ENCODE data around the gene KCNMA1. TPM values are rescaled to one million over a fixed set of nuclear protein-coding genes. Genes with fewer than 3 reads are reported as not detected.
A peak's percentile ranks its signal among the peaks of the same experiment; 100 is the strongest.

Gene KCNMA1
- total RNA-seq, 1 donor from 2014 or later = 94.3 TPM

DNA sequence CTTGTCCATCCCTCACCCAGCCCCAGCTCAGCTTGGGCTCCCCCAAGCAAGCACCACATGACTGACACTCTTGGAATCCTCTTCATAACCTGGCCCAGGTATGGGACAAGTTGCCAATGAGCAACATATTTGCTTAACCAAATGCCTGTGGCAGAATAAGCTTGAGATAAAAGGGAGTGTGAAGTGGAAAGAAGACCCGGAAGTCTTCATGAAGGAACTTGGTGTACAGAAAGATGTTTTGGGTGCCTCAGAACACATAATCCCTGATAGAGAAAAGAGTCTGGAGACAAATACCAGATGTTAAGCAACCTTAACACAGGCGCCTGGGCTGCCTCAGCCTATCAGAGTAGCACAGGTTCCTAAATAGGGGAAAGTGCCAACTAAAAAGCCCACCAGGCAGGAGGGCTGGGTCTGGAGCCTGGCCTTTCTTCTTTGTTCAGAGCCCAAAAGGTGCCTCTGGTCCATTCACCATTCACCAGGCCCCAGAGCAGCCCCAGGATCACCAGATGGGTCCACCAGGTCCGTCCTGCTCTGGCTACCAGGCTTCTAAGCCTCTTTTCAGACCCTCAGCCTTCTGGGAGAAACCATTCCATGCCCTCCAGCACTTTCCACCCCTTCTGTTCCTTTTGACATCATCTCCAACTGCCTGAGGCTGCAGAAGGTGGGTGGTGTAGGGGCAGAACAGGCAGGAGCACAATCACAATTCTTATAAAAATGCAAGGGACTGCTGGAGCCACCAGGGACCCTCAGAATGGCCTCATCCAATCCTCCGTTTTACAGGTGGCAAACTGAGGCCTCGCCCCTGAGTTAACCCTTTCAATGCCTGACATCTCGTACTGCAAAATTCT is 22.6 kb downstream of the KCNMA1 start:
- peaks cover 39% of the 10 kb centered on the region for H3K4me1 ChIP-seq
- intact Hi-C loops (cut with DNase I) = no loop called here
- no peak for DNase-seq (ENCODE audit: extremely low spot score in 2 of 2)

DNA sequence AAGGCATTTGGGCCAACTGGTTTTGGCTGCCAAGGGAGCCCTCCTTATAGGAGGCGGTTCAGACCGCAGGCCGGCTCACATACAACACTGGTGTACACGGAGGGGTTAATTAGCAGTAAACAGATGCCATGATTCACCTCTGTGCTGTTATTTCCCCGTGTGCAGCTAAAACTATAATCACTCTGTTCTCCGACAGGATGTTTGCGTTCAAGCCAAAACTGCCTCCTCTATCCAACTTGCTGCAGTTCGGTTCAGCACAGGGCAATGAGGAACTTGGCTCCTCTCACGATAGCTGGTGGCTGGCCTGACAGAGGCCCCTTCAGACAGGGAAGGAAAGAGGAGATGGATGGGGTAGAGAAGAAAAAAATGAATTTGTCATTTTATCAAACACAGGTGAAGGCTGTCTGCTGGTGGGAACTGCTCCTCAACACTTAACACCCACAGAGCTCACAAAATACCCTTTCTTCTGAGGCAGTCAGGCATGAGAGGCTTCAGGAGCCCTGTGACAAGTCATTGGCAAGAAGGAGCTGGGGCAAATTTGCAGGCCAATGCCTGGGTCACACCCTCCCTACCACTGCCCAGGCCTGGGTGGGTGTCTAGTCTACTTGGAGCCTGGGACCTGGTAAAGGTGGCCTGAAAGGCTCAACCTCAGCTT is 24.0 kb downstream of the KCNMA1 start:
- peaks cover 43% of the 10 kb centered on the region for H3K4me1 ChIP-seq
- TF ChIP-seq, protein P1, sequence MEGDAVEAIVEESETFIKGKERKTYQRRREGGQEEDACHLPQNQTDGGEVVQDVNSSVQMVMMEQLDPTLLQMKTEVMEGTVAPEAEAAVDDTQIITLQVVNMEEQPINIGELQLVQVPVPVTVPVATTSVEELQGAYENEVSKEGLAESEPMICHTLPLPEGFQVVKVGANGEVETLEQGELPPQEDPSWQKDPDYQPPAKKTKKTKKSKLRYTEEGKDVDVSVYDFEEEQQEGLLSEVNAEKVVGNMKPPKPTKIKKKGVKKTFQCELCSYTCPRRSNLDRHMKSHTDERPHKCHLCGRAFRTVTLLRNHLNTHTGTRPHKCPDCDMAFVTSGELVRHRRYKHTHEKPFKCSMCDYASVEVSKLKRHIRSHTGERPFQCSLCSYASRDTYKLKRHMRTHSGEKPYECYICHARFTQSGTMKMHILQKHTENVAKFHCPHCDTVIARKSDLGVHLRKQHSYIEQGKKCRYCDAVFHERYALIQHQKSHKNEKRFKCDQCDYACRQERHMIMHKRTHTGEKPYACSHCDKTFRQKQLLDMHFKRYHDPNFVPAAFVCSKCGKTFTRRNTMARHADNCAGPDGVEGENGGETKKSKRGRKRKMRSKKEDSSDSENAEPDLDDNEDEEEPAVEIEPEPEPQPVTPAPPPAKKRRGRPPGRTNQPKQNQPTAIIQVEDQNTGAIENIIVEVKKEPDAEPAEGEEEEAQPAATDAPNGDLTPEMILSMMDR (IDR thresholded peaks at IDR 0.05) = no peak
- TF ChIP-seq POLR2A (IDR thresholded peaks at IDR 0.05) = no peak
- TF ChIP-seq POLR2AphosphoS5 (IDR thresholded peaks at IDR 0.05; ENCODE audit: insufficient read depth in 1 of 2, low read depth in 1 of 2) = no peak
- H3K27me3 ChIP-seq = no peaks in the 10 kb centered on the region
- no peaks in the 10 kb centered on the region for H3K9me3 ChIP-seq
- H3K4me3 ChIP-seq = no peak overlapping the region
- no peak for DNase-seq (ENCODE audit: extremely low spot score in 2 of 2)
- intact Hi-C loops (cut with DNase I) = no loop called here
- no peaks in the 10 kb centered on the region for H3K36me3 ChIP-seq
- H3K27ac ChIP-seq = no peak overlapping the region

More for the DNA sequence above, 22.6 kb downstream of the KCNMA1 start:
- TF ChIP-seq POLR2A (IDR thresholded peaks at IDR 0.05) (no peak), POLR2AphosphoS5 (IDR thresholded peaks at IDR 0.05; ENCODE audit: insufficient read depth in 1 of 2, low read depth in 1 of 2) (peak in 1 of 2 donors; percentile 79)
- Histone ChIP-seq H3K36me3 (no peaks in the 10 kb centered on the region), H3K27ac (peak overlapping the region; percentile 50), H3K9me3 (no peaks in the 10 kb centered on the region), H3K4me3 (no peak overlapping the region), H3K27me3 (no peaks in the 10 kb centered on the region)

DNA sequence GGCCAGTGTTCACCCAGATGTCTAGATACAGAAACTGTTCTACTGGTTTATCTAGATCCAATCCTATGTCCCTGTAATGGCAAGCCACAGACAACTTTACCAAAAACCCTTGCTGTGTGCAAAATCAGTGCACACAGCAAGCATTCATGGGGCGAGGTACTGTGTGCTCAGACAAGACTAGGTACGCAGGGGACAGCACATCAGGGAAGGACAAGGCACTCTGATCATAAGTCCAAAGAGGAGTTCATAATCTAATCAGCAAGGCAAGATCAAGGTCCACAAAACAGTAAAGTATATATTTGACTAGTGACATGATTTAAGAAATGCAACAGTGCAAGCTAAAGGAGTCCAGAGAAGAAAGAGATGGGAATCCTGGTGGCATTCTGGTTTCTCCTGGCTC is 25.9 kb downstream of the KCNMA1 start:
- Histone ChIP-seq H3K4me1 (peaks cover 43% of the 10 kb centered on the region), H3K9me3 (no peaks in the 10 kb centered on the region), H3K27me3 (no peaks in the 10 kb centered on the region), H3K27ac (no peak overlapping the region), H3K4me3 (no peak overlapping the region), H3K36me3 (no peaks in the 10 kb centered on the region)
- no peak for TF ChIP-seq POLR2AphosphoS5 (IDR thresholded peaks at IDR 0.05; ENCODE audit: insufficient read depth in 1 of 2, low read depth in 1 of 2)
- TF ChIP-seq POLR2A (IDR thresholded peaks at IDR 0.05) = no peak
- TF ChIP-seq, protein P1 (IDR thresholded peaks at IDR 0.05) = no peak
- intact Hi-C loops (cut with DNase I) = no loop called here
- DNase-seq (ENCODE audit: extremely low spot score in 2 of 2) = no peak

DNA sequence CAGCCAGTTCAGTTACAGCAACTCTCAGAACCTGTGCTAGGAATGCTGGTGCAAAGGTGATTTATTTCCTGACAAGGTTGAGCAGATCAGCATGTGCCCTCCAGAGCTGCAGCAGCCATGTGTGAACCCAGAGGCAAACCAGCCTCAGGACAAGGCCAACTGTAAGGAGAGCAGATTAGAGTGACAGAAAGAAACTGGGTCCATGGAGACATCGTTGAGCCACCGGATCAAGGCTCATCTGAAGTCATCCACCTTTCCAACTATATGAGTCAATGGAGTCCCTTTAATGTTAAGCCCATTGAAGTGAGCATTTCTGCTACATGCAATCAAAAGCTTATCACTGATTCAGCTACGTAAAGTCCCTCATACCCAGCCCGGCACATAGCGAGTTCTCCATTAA is 26.4 kb downstream of the KCNMA1 start:
- no peak overlapping the region for H3K4me3 ChIP-seq
- no peaks in the 10 kb centered on the region for H3K9me3 ChIP-seq
- DNase-seq (ENCODE audit: extremely low spot score in 2 of 2) = no peak
- no peaks in the 10 kb centered on the region for H3K27me3 ChIP-seq
- TF ChIP-seq, protein P1 (IDR thresholded peaks at IDR 0.05) = no peak
- TF ChIP-seq POLR2A (IDR thresholded peaks at IDR 0.05) = no peak
- TF ChIP-seq POLR2AphosphoS5 (IDR thresholded peaks at IDR 0.05; ENCODE audit: insufficient read depth in 1 of 2, low read depth in 1 of 2) = no peak
- peaks cover 42% of the 10 kb centered on the region for H3K4me1 ChIP-seq
- intact Hi-C loops (cut with DNase I) = no loop called here
- H3K36me3 ChIP-seq = no peaks in the 10 kb centered on the region
- H3K27ac ChIP-seq = no peak overlapping the region

DNA sequence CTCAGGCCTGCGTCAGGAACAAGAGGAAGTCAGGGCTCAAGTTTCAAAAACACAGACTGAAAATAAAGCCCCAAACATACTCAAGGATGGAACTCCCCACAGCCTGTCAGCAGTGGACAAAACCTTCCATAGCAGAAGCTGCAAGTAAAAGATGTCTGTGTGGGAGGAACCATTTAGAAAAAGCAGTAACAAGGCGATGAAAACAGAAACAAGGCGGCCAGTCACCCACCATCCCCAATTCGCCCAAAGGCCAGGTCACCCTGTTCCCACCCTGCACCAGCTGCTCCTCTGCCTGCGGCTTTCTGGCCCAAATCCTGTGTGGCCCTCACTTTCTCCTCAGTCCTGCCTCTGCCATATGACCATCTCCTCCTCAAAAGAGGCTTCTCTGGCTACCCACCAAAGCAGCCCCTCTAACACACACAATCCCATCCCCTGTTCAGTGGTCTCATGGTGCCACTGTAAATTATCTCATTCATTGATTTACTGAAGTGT is 27.8 kb downstream of the KCNMA1 start:
- H3K27me3 ChIP-seq = no peaks in the 10 kb centered on the region
- H3K4me3 ChIP-seq = no peak overlapping the region
- peaks cover 33% of the 10 kb centered on the region for H3K4me1 ChIP-seq
- no peak overlapping the region for H3K27ac ChIP-seq
- no peaks in the 10 kb centered on the region for H3K36me3 ChIP-seq
- no peaks in the 10 kb centered on the region for H3K9me3 ChIP-seq
- intact Hi-C loops (cut with DNase I) = no loop called here
- DNase-seq (ENCODE audit: extremely low spot score in 2 of 2) = no peak
- TF ChIP-seq POLR2AphosphoS5 (IDR thresholded peaks at IDR 0.05; ENCODE audit: insufficient read depth in 1 of 2, low read depth in 1 of 2) (no peak), POLR2A (IDR thresholded peaks at IDR 0.05) (no peak)
- TF ChIP-seq, protein P1 (IDR thresholded peaks at IDR 0.05) = no peak

Data from vagina (tissue), 2 donors.